Mesenchymal stem cell (in vitro differentiated cells and primary cell): ENCODE data around the gene CRABP1. TPM values are rescaled to one million over a fixed set of nuclear protein-coding genes. Genes with fewer than 3 reads are reported as not detected.

Experiments used
- DNase-seq: peaks from one replicate; pipeline ENCODE4 v3.0.0-alpha.2; 2013
- H2AFZ ChIP-seq: one replicate; pipeline ENCODE4 v1.6.1; 2013; ENCODE audit warnings: low read depth, mild to moderate bottlenecking, control low read depth, inconsistent platforms, low read length, moderate library complexity
- H2AK5ac ChIP-seq: 2 replicates; pipeline ENCODE4 v1.6.1; 2013; ENCODE audit warnings: low read length, moderate library complexity, mild to moderate bottlenecking, inconsistent platforms; ENCODE audit not compliant: severe bottlenecking
- H2BK120ac ChIP-seq: one replicate; pipeline ENCODE4 v1.6.1; 2013; ENCODE audit warnings: low read depth, mild to moderate bottlenecking, inconsistent platforms, low read length, moderate library complexity
- H2BK12ac ChIP-seq, 2 experiments: one replicate each; pipeline ENCODE4 v1.6.1; 2013; ENCODE audit warnings: inconsistent platforms in 2 of 2, low read length in 2 of 2, mild to moderate bottlenecking in 2 of 2, moderate library complexity in 2 of 2, control low read depth in 1 of 2
- H2BK15ac ChIP-seq: one replicate; pipeline ENCODE4 v1.6.1; 2013; ENCODE audit warnings: mild to moderate bottlenecking, low read depth, inconsistent platforms; ENCODE audit not compliant: poor library complexity, severe bottlenecking
- H2BK5ac ChIP-seq: 2 replicates; pipeline ENCODE4 v1.6.1; 2013; ENCODE audit warnings: low read depth, mild to moderate bottlenecking, low read length, control low read depth, inconsistent platforms; ENCODE audit not compliant: poor library complexity, severe bottlenecking
- H3K14ac ChIP-seq, 2 experiments: one replicate each; pipeline ENCODE4 v1.6.1; 2013; ENCODE audit warnings: inconsistent platforms in 2 of 2, low read length in 2 of 2, control low read depth in 1 of 2, mild to moderate bottlenecking in 1 of 2, moderate library complexity in 1 of 2
- H3K18ac ChIP-seq, 2 experiments: one replicate each; pipeline ENCODE4 v1.6.1; 2013; ENCODE audit warnings: inconsistent platforms in 2 of 2, low read length in 2 of 2, control low read depth in 1 of 2, low read depth in 1 of 2, mild to moderate bottlenecking in 1 of 2
- H3K23ac ChIP-seq, 2 experiments: one replicate each; pipeline ENCODE4 v1.6.1; 2013; ENCODE audit warnings: inconsistent platforms in 2 of 2, low read length in 2 of 2, mild to moderate bottlenecking in 2 of 2, moderate library complexity in 2 of 2, control low read depth in 1 of 2
- H3K27ac ChIP-seq: 2 replicates; pipeline ENCODE4 v1.5.1; 2013; ENCODE audit warnings: mild to moderate bottlenecking, moderate library complexity, low read length, control low read depth, inconsistent platforms; ENCODE audit not compliant: poor library complexity, severe bottlenecking
- H3K27me3 ChIP-seq, 2 experiments: 2 replicates each; pipeline versions ENCODE4 v1.6.1 to v1.7.0; 2013; ENCODE audit warnings: low read length in 2 of 2, mild to moderate bottlenecking in 2 of 2, moderate library complexity in 2 of 2, control low read depth in 1 of 2, inconsistent platforms in 1 of 2; ENCODE audit not compliant: control insufficient read depth in 1 of 2, insufficient read depth in 1 of 2
- H3K36me3 ChIP-seq, 2 experiments: 2 replicates each; pipeline versions ENCODE4 v1.6.1 to v1.7.0; 2013; ENCODE audit warnings: low read length in 2 of 2, control low read depth in 1 of 2, inconsistent platforms in 1 of 2, low read depth in 1 of 2, mild to moderate bottlenecking in 1 of 2; ENCODE audit not compliant: insufficient read depth in 2 of 2, control insufficient read depth in 1 of 2
- H3K4ac ChIP-seq, 2 experiments: one replicate each; pipeline ENCODE4 v1.6.1; 2013; ENCODE audit warnings: inconsistent platforms in 2 of 2, low read length in 2 of 2, mild to moderate bottlenecking in 2 of 2, moderate library complexity in 2 of 2, control low read depth in 1 of 2, low read depth in 1 of 2
- H3K4me1 ChIP-seq: 2 replicates; pipeline ENCODE4 v1.6.1; 2013; ENCODE audit warnings: low read depth, low read length, control low read depth; ENCODE audit not compliant: control insufficient read depth, insufficient read depth
- H3K4me2 ChIP-seq: 2 replicates; pipeline ENCODE4 v1.6.1; 2013; ENCODE audit warnings: low read length, mild to moderate bottlenecking, inconsistent platforms; ENCODE audit not compliant: poor library complexity, severe bottlenecking
- H3K4me3 ChIP-seq, 2 experiments: 2 replicates each; pipeline versions ENCODE4 v1.5.1 to v1.7.0; 2013; ENCODE audit warnings: low read length in 2 of 2, mild to moderate bottlenecking in 2 of 2, control low read depth in 1 of 2, low read depth in 1 of 2; ENCODE audit not compliant: insufficient read depth in 1 of 2
- H3K79me1 ChIP-seq: replicated peaks from 2 replicates; pipeline ENCODE4 v1.6.1; 2013; ENCODE audit warnings: mild to moderate bottlenecking, control low read depth, low read length, inconsistent platforms; ENCODE audit not compliant: poor library complexity, severe bottlenecking
- H3K9ac ChIP-seq: 2 replicates; pipeline ENCODE4 v1.7.0; 2013; ENCODE audit warnings: mild to moderate bottlenecking, low read length, moderate library complexity
- H3K9me3 ChIP-seq: 2 replicates; pipeline ENCODE4 v1.7.0; 2013; ENCODE audit warnings: mild to moderate bottlenecking, low read length; ENCODE audit not compliant: control insufficient read depth
- H4K8ac ChIP-seq: one replicate; pipeline ENCODE4 v1.6.1; 2013; ENCODE audit warnings: inconsistent platforms, mild to moderate bottlenecking, low read length, moderate library complexity
- H4K91ac ChIP-seq: one replicate; pipeline ENCODE4 v1.6.1; 2013; ENCODE audit warnings: mild to moderate bottlenecking, low read length, inconsistent platforms
- WGBS: methylation state at CpG from one replicate; pipeline ENCODE4 v1.1.7; 2013; ENCODE audit warnings: mixed read lengths; 5-methylcytosine and 5-hydroxymethylcytosine counted together
- polyA plus RNA-seq, 2 experiments: library from polyadenylated mRNA; stranded (reverse); fragments of 200-250 nt; gene quantifications; one replicate each; pipeline ENCODE4 v1.2.3, GENCODE V29; 2013

CRABP1 gene
- not detected for polyA plus RNA-seq (2013, experiment 1 of 2)
- polyA plus RNA-seq (2013, experiment 2 of 2), result not detected

GRCh38 chr15:78340231-78341056, at the start of gene CRABP1:
TSS of gene CRABP1 (plus strand) at chr15:78340353. CDS start at chr15:78340429, 76 bp downstream.
- H2AFZ ChIP-seq, result peak within 1 kb of the TSS; percentile 15
- no peak within 1 kb of the TSS for H4K8ac ChIP-seq
- H3K79me1 ChIP-seq, result no peaks in the 10 kb centered on the region
- no peak within 1 kb of the TSS for H2BK120ac ChIP-seq
- peaks cover 81 to 89% of the 10 kb centered on the region in 2 experiments for H3K27me3 ChIP-seq
- H3K9me3 ChIP-seq, result no peaks in the 10 kb centered on the region
- no peak within 1 kb of the TSS for H2BK5ac ChIP-seq
- H3K4me2 ChIP-seq, result no peak within 1 kb of the TSS
- H3K4me1 ChIP-seq, result peaks cover 15% of the 10 kb centered on the region
- peak within 1 kb of the TSS in 1 of 2 experiments; percentile 35 for H3K14ac ChIP-seq
- WGBS, result 3% methylated on average over 64 of the region's 67 CpGs
- no peak within 1 kb of the TSS for H3K18ac ChIP-seq
- no peak within 1 kb of the TSS for H3K9ac ChIP-seq
- no peak within 1 kb of the TSS for H2BK12ac ChIP-seq
- no peak within 1 kb of the TSS for H3K23ac ChIP-seq
- no peak within 1 kb of the TSS for H3K4ac ChIP-seq
- H4K91ac ChIP-seq, result no peak within 1 kb of the TSS
- DNase-seq, result no peak
- H2BK15ac ChIP-seq, result no peak within 1 kb of the TSS
- H2AK5ac ChIP-seq, result no peak within 1 kb of the TSS
- H3K4me3 ChIP-seq, result no peak within 1 kb of the TSS
- H3K27ac ChIP-seq, result no peak within 1 kb of the TSS
- no peaks in the 10 kb centered on the region for H3K36me3 ChIP-seq

- Histone ChIP-seq H3K4me1 (peaks cover 2% of the 10 kb centered on the region), H3K27ac (no peak overlapping the region), H4K8ac (no peak overlapping the region), H3K9me3 (no peaks in the 10 kb centered on the region), H3K27me3 (no peaks in the 10 kb centered on the region), H3K18ac (no peak overlapping the region), H3K4me2 (no peak overlapping the region), H2AFZ (no peak overlapping the region), H2AK5ac (no peak overlapping the region), H2BK12ac (no peak overlapping the region), H2BK5ac (no peak overlapping the region), H2BK120ac (no peak overlapping the region), H2BK15ac (no peak overlapping the region), H3K79me1 (peaks cover 38% of the 10 kb centered on the region), H3K14ac (no peak overlapping the region), H3K23ac (no peak overlapping the region), H3K9ac (no peak overlapping the region), H4K91ac (no peak overlapping the region), H3K36me3 (peaks cover 23 to 94% of the 10 kb centered on the region in 2 experiments), H3K4ac (no peak overlapping the region), H3K4me3 (no peak overlapping the region)
- WGBS, result 98% methylated on average over 2 of the region's 2 CpGs
- DNase-seq, result no peak
These were observed 49.1 kb upstream of the CRABP1 start for GRCh38 chr15:78291052-78291451.

GRCh38 chr15:78291698-78292097, 48.5 kb upstream of the CRABP1 start:
- Histone ChIP-seq H3K4me1 (peaks cover 2% of the 10 kb centered on the region), H3K4ac (no peak overlapping the region), H3K27ac (no peak overlapping the region), H3K79me1 (peaks cover 38% of the 10 kb centered on the region), H2BK120ac (no peak overlapping the region), H3K27me3 (no peaks in the 10 kb centered on the region), H2BK12ac (no peak overlapping the region), H2AK5ac (no peak overlapping the region), H4K91ac (no peak overlapping the region), H3K36me3 (peaks cover 18 to 87% of the 10 kb centered on the region in 2 experiments), H2BK5ac (no peak overlapping the region), H2AFZ (no peak overlapping the region), H3K9ac (no peak overlapping the region), H2BK15ac (no peak overlapping the region), H3K14ac (no peak overlapping the region), H3K4me2 (no peak overlapping the region), H3K23ac (no peak overlapping the region), H3K18ac (no peak overlapping the region), H4K8ac (no peak overlapping the region), H3K4me3 (no peak overlapping the region), H3K9me3 (no peaks in the 10 kb centered on the region)
- 92% methylated on average over 2 of the region's 2 CpGs for WGBS
- DNase-seq, result peak; percentile 16

- H3K14ac ChIP-seq, result no peak overlapping the region
- DNase-seq, result no peak
- H3K18ac ChIP-seq, result no peak overlapping the region
- peaks cover 2% of the 10 kb centered on the region for H3K4me1 ChIP-seq
- no peak overlapping the region for H2BK5ac ChIP-seq
- H3K79me1 ChIP-seq, result peaks cover 38% of the 10 kb centered on the region
- H3K27ac ChIP-seq, result no peak overlapping the region
- H3K27me3 ChIP-seq, result no peaks in the 10 kb centered on the region
- H3K36me3 ChIP-seq, result peaks cover 17 to 82% of the 10 kb centered on the region in 2 experiments
- H3K9me3 ChIP-seq, result no peaks in the 10 kb centered on the region
- no peak overlapping the region for H3K4me3 ChIP-seq
- 100% methylated on average over 1 of the region's 1 CpG for WGBS
- no peak overlapping the region for H3K23ac ChIP-seq
- H2BK120ac ChIP-seq, result no peak overlapping the region
- H4K91ac ChIP-seq, result no peak overlapping the region
- H3K4ac ChIP-seq, result no peak overlapping the region
- H2BK15ac ChIP-seq, result no peak overlapping the region
- no peak overlapping the region for H2BK12ac ChIP-seq
- no peak overlapping the region for H4K8ac ChIP-seq
- no peak overlapping the region for H2AK5ac ChIP-seq
- no peak overlapping the region for H2AFZ ChIP-seq
- no peak overlapping the region for H3K9ac ChIP-seq
- H3K4me2 ChIP-seq, result no peak overlapping the region
These were observed 47.9 kb upstream of the CRABP1 start for GRCh38 chr15:78292219-78292618.
